ENCODE measurements around the gene DUSP7. TPM values are rescaled to one million over a fixed set of nuclear protein-coding genes. Genes with fewer than 3 reads are reported as not detected.

The DUSP7 gene
- total RNA-seq, 1 donor from 2014 or later, result 2.4 TPM

DNA sequence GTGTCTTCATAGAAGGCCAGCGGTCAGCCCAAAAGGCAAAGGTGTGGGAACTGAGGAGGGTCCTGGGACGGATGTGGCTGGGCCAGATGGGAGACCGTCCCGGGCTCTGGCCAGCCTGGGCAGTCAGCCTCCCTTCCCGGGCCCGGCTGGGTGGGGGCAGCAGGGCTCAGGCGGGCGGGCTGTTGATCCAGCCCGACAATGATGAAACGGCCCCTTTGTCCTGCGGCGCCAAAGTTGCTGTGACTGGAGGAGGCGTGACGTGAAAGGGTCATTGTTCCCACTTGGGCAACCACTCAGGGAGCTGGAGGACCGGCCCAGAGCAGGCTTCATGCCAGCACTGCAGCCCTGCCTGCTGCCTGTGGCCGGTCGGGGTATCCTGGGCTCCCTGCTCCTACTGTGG lies 16.5 kb downstream of the DUSP7 start:
- peak overlapping the region; percentile 76 for H2AFZ ChIP-seq (replicated peaks)
- no peaks in the 10 kb centered on the region for H3K36me3 ChIP-seq
- Mint-ChIP-seq H3K36me3 (no peaks in the 10 kb centered on the region), H3K27me3 (ENCODE audit: insufficient read depth, low read depth) (peaks cover 6% of the 10 kb centered on the region), H3K9me3 (no peaks in the 10 kb centered on the region), H3K27ac (peak overlapping the region; percentile 80), H3K4me3 (no peak overlapping the region), H3K4me1 (peaks cover 18% of the 10 kb centered on the region)
- H3K27ac ChIP-seq, result no peak overlapping the region
- H3K4me3 ChIP-seq, result no peak overlapping the region
- H3F3A ChIP-seq (ENCODE audit: low read depth), result no peaks in the 10 kb centered on the region
- H3K4me2 ChIP-seq, result peak overlapping the region; percentile 27
- peak; percentile 78 for DNase-seq (ENCODE audit: low spot score)
- no peaks in the 10 kb centered on the region for H3K9me3 ChIP-seq (ENCODE audit: low read depth)
- no peaks in the 10 kb centered on the region for H3K27me3 ChIP-seq
- no peaks in the 10 kb centered on the region for H4K20me1 ChIP-seq (ENCODE audit: low read depth)
- peaks cover 15% of the 10 kb centered on the region for H3K4me1 ChIP-seq
- TF ChIP-seq EZH2 (IDR thresholded peaks at IDR 0.05) (no peak), EZH2phosphoT487 (IDR thresholded peaks at IDR 0.05) (no peak)
- TF ChIP-seq, protein P1, sequence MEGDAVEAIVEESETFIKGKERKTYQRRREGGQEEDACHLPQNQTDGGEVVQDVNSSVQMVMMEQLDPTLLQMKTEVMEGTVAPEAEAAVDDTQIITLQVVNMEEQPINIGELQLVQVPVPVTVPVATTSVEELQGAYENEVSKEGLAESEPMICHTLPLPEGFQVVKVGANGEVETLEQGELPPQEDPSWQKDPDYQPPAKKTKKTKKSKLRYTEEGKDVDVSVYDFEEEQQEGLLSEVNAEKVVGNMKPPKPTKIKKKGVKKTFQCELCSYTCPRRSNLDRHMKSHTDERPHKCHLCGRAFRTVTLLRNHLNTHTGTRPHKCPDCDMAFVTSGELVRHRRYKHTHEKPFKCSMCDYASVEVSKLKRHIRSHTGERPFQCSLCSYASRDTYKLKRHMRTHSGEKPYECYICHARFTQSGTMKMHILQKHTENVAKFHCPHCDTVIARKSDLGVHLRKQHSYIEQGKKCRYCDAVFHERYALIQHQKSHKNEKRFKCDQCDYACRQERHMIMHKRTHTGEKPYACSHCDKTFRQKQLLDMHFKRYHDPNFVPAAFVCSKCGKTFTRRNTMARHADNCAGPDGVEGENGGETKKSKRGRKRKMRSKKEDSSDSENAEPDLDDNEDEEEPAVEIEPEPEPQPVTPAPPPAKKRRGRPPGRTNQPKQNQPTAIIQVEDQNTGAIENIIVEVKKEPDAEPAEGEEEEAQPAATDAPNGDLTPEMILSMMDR (IDR thresholded peaks at IDR 0.05), result no peak
- no peak overlapping the region for H3K9ac ChIP-seq
- H3K79me2 ChIP-seq (ENCODE audit: low read depth), result no peaks in the 10 kb centered on the region

DNA sequence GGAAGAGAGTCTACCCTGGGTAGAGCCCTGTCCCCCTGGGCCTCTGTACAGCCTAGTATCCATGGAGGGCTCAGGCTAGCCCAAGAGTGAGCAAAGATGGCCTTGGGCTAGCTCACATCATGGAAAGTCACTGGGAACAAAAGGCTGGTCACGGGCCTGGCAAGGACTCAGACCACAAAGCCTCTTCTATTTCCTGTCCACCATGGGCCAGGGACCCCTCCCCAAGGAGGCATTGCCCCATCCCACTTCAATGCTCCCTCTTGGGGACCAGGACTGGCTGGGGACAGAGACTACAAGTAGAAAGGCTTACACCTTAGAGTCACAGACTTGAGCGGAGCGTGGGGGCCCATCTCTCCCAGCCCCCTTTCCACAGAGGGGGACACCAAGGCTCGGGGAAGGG lies 16.9 kb downstream of the DUSP7 start:
- Mint-ChIP-seq H3K4me3 (no peak overlapping the region), H3K27ac (peak overlapping the region; percentile 80), H3K9me3 (no peaks in the 10 kb centered on the region), H3K4me1 (peaks cover 15% of the 10 kb centered on the region), H3K36me3 (no peaks in the 10 kb centered on the region), H3K27me3 (ENCODE audit: insufficient read depth, low read depth) (peaks cover 9% of the 10 kb centered on the region)
- Histone ChIP-seq H3K36me3 (no peaks in the 10 kb centered on the region), H3K27me3 (no peaks in the 10 kb centered on the region), H3K27ac (no peak overlapping the region), H3K4me1 (peaks cover 15% of the 10 kb centered on the region), H3K4me3 (no peak overlapping the region), H3K9me3 (ENCODE audit: low read depth) (no peaks in the 10 kb centered on the region), H3F3A (ENCODE audit: low read depth) (no peaks in the 10 kb centered on the region), H3K4me2 (no peak overlapping the region), H3K79me2 (ENCODE audit: low read depth) (no peaks in the 10 kb centered on the region), H4K20me1 (ENCODE audit: low read depth) (no peaks in the 10 kb centered on the region), H3K9ac (no peak overlapping the region), H2AFZ (replicated peaks) (peak overlapping the region; percentile 76)
- DNase-seq (ENCODE audit: low spot score), result no peak
- TF ChIP-seq, protein P1 (IDR thresholded peaks at IDR 0.05), result no peak
- no peak for TF ChIP-seq EZH2phosphoT487 (IDR thresholded peaks at IDR 0.05)
- TF ChIP-seq EZH2 (IDR thresholded peaks at IDR 0.05), result no peak

DNA sequence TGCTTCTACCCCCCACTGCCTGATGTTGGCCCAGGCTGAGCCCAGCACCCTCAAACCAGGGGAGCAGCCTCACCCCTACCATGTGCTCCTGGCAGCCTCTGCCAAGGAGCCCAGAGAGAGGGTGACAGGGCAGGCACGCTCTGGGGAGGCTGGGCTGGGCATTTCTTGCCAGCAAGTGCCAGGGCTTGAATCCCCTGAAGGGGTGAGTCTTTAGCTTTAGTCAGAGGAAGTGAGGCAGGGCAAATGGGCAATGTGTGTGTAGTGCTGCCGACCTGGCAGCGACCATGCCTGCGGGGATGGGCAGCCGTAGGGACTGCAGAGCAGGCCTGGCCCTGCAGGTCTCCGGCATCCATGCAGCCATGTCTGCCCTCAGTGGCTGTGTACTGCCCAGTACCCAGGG lies 18.1 kb downstream of the DUSP7 start:
- no peak overlapping the region for H3K27ac Mint-ChIP-seq
- no peaks in the 10 kb centered on the region for H3K36me3 ChIP-seq
- H3K9ac ChIP-seq, result no peak overlapping the region
- peaks cover 12% of the 10 kb centered on the region for H3K4me1 Mint-ChIP-seq
- H3K4me1 ChIP-seq, result peaks cover 16% of the 10 kb centered on the region
- no peak overlapping the region for H3K4me2 ChIP-seq
- peaks cover 9% of the 10 kb centered on the region for H3K27me3 Mint-ChIP-seq (ENCODE audit: insufficient read depth, low read depth)
- H2AFZ ChIP-seq (replicated peaks), result no peak overlapping the region
- H3K79me2 ChIP-seq (ENCODE audit: low read depth), result no peaks in the 10 kb centered on the region
- H3K27ac ChIP-seq, result no peak overlapping the region
- H4K20me1 ChIP-seq (ENCODE audit: low read depth), result no peaks in the 10 kb centered on the region
- no peak for DNase-seq (ENCODE audit: low spot score)
- no peaks in the 10 kb centered on the region for H3K9me3 ChIP-seq (ENCODE audit: low read depth)
- no peak overlapping the region for H3K4me3 Mint-ChIP-seq
- H3K4me3 ChIP-seq, result no peak overlapping the region
- H3K36me3 Mint-ChIP-seq, result no peaks in the 10 kb centered on the region
- H3K9me3 Mint-ChIP-seq, result no peaks in the 10 kb centered on the region
- H3F3A ChIP-seq (ENCODE audit: low read depth), result no peaks in the 10 kb centered on the region
- TF ChIP-seq, protein P1 (IDR thresholded peaks at IDR 0.05), result no peak
- no peak for TF ChIP-seq EZH2phosphoT487 (IDR thresholded peaks at IDR 0.05)
- no peak for TF ChIP-seq EZH2 (IDR thresholded peaks at IDR 0.05)
- H3K27me3 ChIP-seq, result no peaks in the 10 kb centered on the region
